LNCaP clone FGC (cell line): ENCODE results near the gene GABRB1.

Experiments used
- DNase-seq: peaks from one replicate; pipeline ENCODE4 v3.0.0-alpha.2; 2011; ENCODE audit warnings: low read depth
- H3K4me3 ChIP-seq: 2 replicates; pipeline ENCODE4 v1.5.1; 2011; ENCODE audit warnings: mild to moderate bottlenecking, low read depth, low read length, control low read depth
- TF ChIP-seq, protein P1 (sequence below): IDR thresholded peaks from 2 replicates; pipeline ENCODE4 v1.5.1; 2012; ENCODE audit warnings: mild to moderate bottlenecking; ENCODE audit not compliant: control insufficient read depth, insufficient read depth; ENCODE audit errors: extremely low read depth

The GABRB1 gene

DNA sequence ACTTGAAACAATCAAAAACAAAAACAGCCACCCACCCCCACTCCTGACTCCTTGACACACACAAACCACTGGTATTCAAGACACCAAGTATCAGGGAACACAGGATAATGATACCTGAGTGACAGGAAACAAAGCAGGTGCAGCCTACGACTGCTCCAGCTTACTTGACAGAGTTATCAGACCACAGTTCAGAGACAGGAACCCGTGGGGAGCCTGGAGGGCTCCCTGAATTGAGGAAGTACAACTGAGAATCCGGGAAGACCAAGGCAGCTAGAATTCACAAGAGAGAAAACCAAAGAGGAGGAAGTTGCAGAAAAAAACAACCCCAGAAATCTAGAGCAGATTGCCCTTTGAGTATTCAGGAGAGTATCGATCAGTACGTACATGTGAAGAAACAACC, 411.6 kb downstream of the GABRB1 start:
- no peak for DNase-seq
- TF ChIP-seq, protein P1, sequence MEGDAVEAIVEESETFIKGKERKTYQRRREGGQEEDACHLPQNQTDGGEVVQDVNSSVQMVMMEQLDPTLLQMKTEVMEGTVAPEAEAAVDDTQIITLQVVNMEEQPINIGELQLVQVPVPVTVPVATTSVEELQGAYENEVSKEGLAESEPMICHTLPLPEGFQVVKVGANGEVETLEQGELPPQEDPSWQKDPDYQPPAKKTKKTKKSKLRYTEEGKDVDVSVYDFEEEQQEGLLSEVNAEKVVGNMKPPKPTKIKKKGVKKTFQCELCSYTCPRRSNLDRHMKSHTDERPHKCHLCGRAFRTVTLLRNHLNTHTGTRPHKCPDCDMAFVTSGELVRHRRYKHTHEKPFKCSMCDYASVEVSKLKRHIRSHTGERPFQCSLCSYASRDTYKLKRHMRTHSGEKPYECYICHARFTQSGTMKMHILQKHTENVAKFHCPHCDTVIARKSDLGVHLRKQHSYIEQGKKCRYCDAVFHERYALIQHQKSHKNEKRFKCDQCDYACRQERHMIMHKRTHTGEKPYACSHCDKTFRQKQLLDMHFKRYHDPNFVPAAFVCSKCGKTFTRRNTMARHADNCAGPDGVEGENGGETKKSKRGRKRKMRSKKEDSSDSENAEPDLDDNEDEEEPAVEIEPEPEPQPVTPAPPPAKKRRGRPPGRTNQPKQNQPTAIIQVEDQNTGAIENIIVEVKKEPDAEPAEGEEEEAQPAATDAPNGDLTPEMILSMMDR: no peak
- H3K4me3 ChIP-seq: no peak overlapping the region

- TF ChIP-seq, protein P1: no peak
- H3K4me3 ChIP-seq: no peak overlapping the region
- no peak for DNase-seq
These were observed 412.7 kb downstream of the GABRB1 start for GRCh38 chr4:47444031-47444430.

- TF ChIP-seq, protein P1: no peak
- no peak overlapping the region for H3K4me3 ChIP-seq
- DNase-seq: no peak
These were observed 420.3 kb downstream of the GABRB1 start for GRCh38 chr4:47451657-47452056.

- H3K4me3 ChIP-seq: peak overlapping the region; percentile 68
- DNase-seq: no peak
- TF ChIP-seq, protein P1: no peak
These were observed 431.4 kb downstream of the GABRB1 start for GRCh38 chr4:47462799-47463234.

- TF ChIP-seq, protein P1: no peak
- peak within 1 kb of the TSS; percentile 68 for H3K4me3 ChIP-seq
- peak; percentile 79 for DNase-seq
These were observed 432.0 kb downstream of the GABRB1 start, which contains the start of gene COMMD8 for GRCh38 chr4:47463235-47463956. Gene COMMD8 (minus strand): TSS chr4:47463702. CDS start chr4:47463651, 51 bp downstream.

DNA sequence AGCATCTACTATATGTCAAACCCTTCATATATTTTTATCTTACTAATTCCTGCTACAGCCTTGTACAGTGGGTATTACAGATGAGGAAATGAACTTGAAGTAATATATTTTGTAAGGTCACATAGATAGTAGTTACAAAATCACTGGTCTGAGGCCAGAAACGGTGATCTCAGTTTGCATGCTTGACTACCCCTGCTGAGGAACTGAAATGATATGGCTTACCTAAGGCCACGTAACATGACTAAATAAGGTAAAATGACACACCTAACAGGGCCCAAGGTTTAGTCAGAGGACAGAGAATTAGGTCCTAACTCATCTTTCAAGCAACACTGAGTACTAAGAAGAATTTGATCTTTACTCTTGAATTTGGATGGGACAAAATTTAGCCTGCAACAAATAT, 433.6 kb downstream of the GABRB1 start:
- no peak for DNase-seq
- no peak overlapping the region for H3K4me3 ChIP-seq
- TF ChIP-seq, protein P1: no peak
